Dedifferentiated amniotic fluid mesenchymal stem cell (primary cell): ENCODE measurements around the gene GGACT.
A peak's percentile ranks its signal among the peaks of the same experiment; 100 is the strongest.

Source experiments
- DNase-seq: peaks from one replicate; pipeline ENCODE4 v3.0.0-alpha.2; 2016; ENCODE audit errors: extremely low spot score

Gene GGACT

GRCh38 chr13:100547791-100548201 is 40.8 kb downstream of the GGACT start:
- DNase-seq = peak; percentile 41

- DNase-seq = no peak
Observed at GRCh38 chr13:100546713-100547405, 41.7 kb downstream of the GGACT start.

GRCh38 chr13:100545684-100546061 is 42.9 kb downstream of the GGACT start:
- DNase-seq = no peak

GRCh38 chr13:100544866-100545683 is 43.5 kb downstream of the GGACT start:
- no peak for DNase-seq

GRCh38 chr13:100543872-100544602 is 44.6 kb downstream of the GGACT start:
- DNase-seq = no peak

- DNase-seq = peak; percentile 69
Observed at GRCh38 chr13:100542826-100543156, 45.8 kb downstream of the GGACT start.

GRCh38 chr13:100541897-100542825 is 46.4 kb downstream of the GGACT start:
- DNase-seq = no peak

GRCh38 chr13:100540621-100541020 is 48.0 kb downstream of the GGACT start:
- DNase-seq = no peak

GRCh38 chr13:100537951-100538462 is 50.6 kb downstream of the GGACT start:
- DNase-seq = no peak

- no peak for DNase-seq
Observed at GRCh38 chr13:100537486-100537885, 51.1 kb downstream of the GGACT start.

- no peak for DNase-seq
Observed at GRCh38 chr13:100536643-100537180, 51.9 kb downstream of the GGACT start.

- DNase-seq = no peak
Observed at GRCh38 chr13:100535426-100536135, 53.0 kb downstream of the GGACT start.

GRCh38 chr13:100534911-100535310 is 53.7 kb downstream of the GGACT start:
- no peak for DNase-seq

- DNase-seq = no peak
Observed at GRCh38 chr13:100534147-100534843, 54.3 kb downstream of the GGACT start.

GRCh38 chr13:100533588-100534041 is 55.0 kb downstream of the GGACT start:
- no peak for DNase-seq

- no peak for DNase-seq
Observed at GRCh38 chr13:100532836-100533435, 55.7 kb downstream of the GGACT start.

- no peak for DNase-seq
Observed at GRCh38 chr13:100532090-100532766, 56.4 kb downstream of the GGACT start.

GRCh38 chr13:100530671-100531213 is 57.8 kb downstream of the GGACT start:
- DNase-seq = no peak
